Ishikawa (cell line): ENCODE measurements around the gene PRELID1.
A peak's percentile ranks its signal among the peaks of the same experiment; 100 is the strongest.

ENCODE experiments used
- CEBPB ChIP-seq: IDR thresholded peaks from 2 replicates; pipeline ENCODE4 v1.6.1; 2012
- CREB1 ChIP-seq: IDR thresholded peaks from 2 replicates; pipeline ENCODE4 v1.6.1; 2012; ENCODE audit warnings: low read depth
- EGR1 ChIP-seq: IDR thresholded peaks from 2 replicates; pipeline ENCODE4 v1.6.1; 2012
- EP300 ChIP-seq: IDR thresholded peaks from 2 replicates; pipeline ENCODE4 v1.6.1; 2012; ENCODE audit warnings: borderline replicate concordance
- FOXM1 ChIP-seq: IDR thresholded peaks from 2 replicates; pipeline ENCODE4 v1.6.1; 2012; ENCODE audit warnings: low read depth, borderline replicate concordance
- MAX ChIP-seq: IDR thresholded peaks from 2 replicates; pipeline ENCODE4 v1.6.1; 2012
- NFIC ChIP-seq: IDR thresholded peaks from 2 replicates; pipeline ENCODE4 v1.6.1; 2012
- RAD21 ChIP-seq: IDR thresholded peaks from 2 replicates; pipeline ENCODE4 v1.6.1; 2012; ENCODE audit warnings: low read depth
- REST ChIP-seq: IDR thresholded peaks from 2 replicates; pipeline ENCODE4 v1.6.1; 2012; ENCODE audit warnings: low read depth, mild to moderate bottlenecking
- TAF1 ChIP-seq: IDR thresholded peaks from 2 replicates; pipeline ENCODE4 v1.6.1; 2012; ENCODE audit warnings: low read depth, mild to moderate bottlenecking
- TCF12 ChIP-seq: IDR thresholded peaks from 2 replicates; pipeline ENCODE4 v1.6.1; 2012; ENCODE audit warnings: low read depth
- TEAD4 ChIP-seq: IDR thresholded peaks from 2 replicates; pipeline ENCODE4 v1.6.1; 2012
- YY1 ChIP-seq: IDR thresholded peaks from 2 replicates; pipeline ENCODE4 v1.6.1; 2012; ENCODE audit warnings: low read depth
- ZBTB7A ChIP-seq: IDR thresholded peaks from 2 replicates; pipeline ENCODE4 v1.6.1; 2012; ENCODE audit warnings: low read depth
- TF ChIP-seq, protein P1 (sequence below): IDR thresholded peaks from 2 replicates; pipeline ENCODE4 v1.6.1; 2012

The PRELID1 gene

DNA sequence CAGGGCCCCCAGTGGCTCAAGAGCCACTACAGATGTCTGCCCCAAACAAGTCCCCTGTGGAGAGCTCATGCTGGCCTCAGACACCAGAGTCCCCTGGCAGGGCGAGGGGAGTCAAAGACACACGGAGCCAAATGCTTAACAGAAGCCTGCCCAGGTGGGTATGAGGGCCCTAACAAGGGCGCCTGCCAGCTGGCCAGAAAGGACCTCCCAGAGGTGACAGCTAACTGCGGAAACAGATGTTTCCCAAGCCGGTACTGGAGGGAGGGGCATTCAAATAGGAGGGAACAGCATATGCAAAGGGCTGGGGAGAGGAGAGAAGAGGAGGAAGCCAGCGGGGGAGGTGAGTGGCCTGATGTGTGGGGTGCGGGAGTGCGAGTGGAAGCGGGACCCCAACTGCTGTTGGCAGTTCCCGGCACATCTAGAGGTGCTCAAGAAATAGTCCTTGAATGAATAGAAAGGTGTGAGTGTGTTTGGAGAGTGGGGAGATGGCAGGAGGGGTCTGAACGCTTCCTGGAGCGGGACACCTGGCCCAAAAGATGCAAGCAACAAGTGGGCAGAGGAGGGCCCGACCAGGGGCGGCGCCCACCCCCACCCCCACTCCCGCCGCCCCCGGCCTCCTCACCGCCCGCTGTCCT, 7.3 kb downstream of the PRELID1 start:
- TF ChIP-seq CREB1, result no peak
- TF ChIP-seq, protein P1, sequence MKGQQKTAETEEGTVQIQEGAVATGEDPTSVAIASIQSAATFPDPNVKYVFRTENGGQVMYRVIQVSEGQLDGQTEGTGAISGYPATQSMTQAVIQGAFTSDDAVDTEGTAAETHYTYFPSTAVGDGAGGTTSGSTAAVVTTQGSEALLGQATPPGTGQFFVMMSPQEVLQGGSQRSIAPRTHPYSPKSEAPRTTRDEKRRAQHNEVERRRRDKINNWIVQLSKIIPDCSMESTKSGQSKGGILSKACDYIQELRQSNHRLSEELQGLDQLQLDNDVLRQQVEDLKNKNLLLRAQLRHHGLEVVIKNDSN, result no peak
- TF ChIP-seq EP300, result no peak
- TF ChIP-seq TEAD4, result no peak
- TF ChIP-seq RAD21, result no peak
- TF ChIP-seq NFIC, result no peak
- no peak for TF ChIP-seq ZBTB7A
- no peak for TF ChIP-seq TCF12
- TF ChIP-seq CEBPB, result no peak

GRCh38 chr5:177311392-177311722, 7.8 kb downstream of the PRELID1 start:
- no peak for TF ChIP-seq RAD21
- 0 out of 2 replicates have a peak, but pooled peaks have one; percentile 16 for TF ChIP-seq NFIC
- TF ChIP-seq, protein P1, result no peak

DNA sequence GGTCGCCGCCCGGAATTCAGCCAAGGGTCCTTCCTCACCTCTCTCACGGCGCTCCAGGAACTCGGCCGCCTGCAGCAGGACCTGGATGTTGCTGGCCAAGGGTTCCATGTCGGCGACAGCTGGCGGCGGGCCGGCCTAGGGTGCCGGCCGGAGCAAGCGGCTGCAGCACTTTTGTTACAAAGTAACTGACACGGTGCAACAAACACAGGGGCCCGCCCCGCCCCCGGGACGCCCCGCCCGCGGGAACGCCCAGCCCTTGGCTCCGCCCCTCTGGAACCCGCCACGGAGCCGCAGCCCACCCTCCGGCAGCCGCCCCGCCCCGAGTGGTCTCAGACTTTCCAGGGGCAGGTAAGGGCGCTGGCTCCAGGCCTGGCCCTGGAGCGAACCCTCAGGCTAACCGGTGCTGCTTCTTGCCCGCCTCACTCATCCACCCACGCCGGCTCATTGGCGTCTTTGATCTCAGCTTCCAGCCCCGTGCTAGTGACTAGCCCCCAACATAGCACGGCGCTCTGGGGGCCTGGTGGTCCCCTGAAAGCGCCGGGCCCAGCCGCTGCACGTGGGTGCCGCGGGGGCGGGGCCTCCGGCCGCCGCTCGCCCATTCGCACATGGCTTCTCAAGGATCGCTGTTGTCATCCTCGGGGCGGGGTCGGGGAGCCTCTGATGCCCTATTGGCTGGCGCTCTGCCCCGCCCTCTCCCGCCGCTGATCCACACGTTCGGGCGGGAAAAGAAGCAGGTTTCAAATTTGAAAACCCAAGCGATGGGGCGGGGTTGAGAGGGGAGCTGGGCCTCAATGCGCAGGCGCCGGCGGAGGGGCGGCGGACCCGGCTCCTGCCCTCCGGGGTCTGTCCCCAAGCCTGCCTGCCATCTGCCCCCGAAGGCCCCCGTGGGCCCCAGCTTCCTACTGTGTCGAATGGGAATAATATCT, 8.4 kb downstream of the PRELID1 start, which contains the start of gene MXD3:
MXD3 (minus strand) TSS at position 176 of the 926 bp plus-strand sequence; CDS start at position 108, 68 bp downstream.
- TF ChIP-seq YY1, result no peak
- TF ChIP-seq EP300, result 0 out of 2 replicates have a peak, but pooled peaks have one; percentile 9
- peak; percentile 52 for TF ChIP-seq TAF1
- TF ChIP-seq FOXM1, result peak; percentile 99
- no peak for TF ChIP-seq CEBPB
- TF ChIP-seq NFIC, result no peak; the same call in 1 of the 2 replicates
- TF ChIP-seq RAD21, result no peak
- TF ChIP-seq, protein P1, result peak; percentile 81
- TF ChIP-seq EGR1, result peak; percentile 67
- TF ChIP-seq CREB1, result 0 out of 2 replicates have a peak, but pooled peaks have one; percentile 39
- TF ChIP-seq TEAD4, result 0 out of 2 replicates have a peak, but pooled peaks have one; percentile 3
- peak; percentile 97 for TF ChIP-seq ZBTB7A
- no peak for TF ChIP-seq TCF12
- TF ChIP-seq REST, result no peak
- peak; percentile 94 for TF ChIP-seq MAX

GRCh38 chr5:177312649-177313181, 9.1 kb downstream of the PRELID1 start:
- no peak for TF ChIP-seq CREB1
- no peak for TF ChIP-seq REST
- no peak for TF ChIP-seq TEAD4

- TF ChIP-seq CREB1 (no peak), CEBPB (no peak), EGR1 (no peak), ZBTB7A (no peak), RAD21 (no peak), TEAD4 (no peak), TAF1 (no peak), MAX (no peak), EP300 (no peak), TCF12 (no peak), FOXM1 (no peak)
- TF ChIP-seq, protein P1, result no peak
These were observed 10.1 kb downstream of the PRELID1 start for GRCh38 chr5:177313561-177314259.
